Naive thymus-derived CD4-positive, alpha-beta T cell (primary cell): ENCODE results near the gene NDST3. TPM values are rescaled to one million over a fixed set of nuclear protein-coding genes. Genes with fewer than 3 reads are reported as not detected.
"Not testable (repeated sequence)": the region's sequence is repeated elsewhere in the genome, so short reads cannot be mapped to it uniquely, and the experiment has no call there.

Experiments used
- ATAC-seq: fragments of 150-1000 bp; cut with Tn5 transposase; 2 replicates; pipeline ENCODE4 v1.10.0; 2021; ENCODE audit warnings: mild to moderate bottlenecking, moderate library complexity
- CTCF ChIA-PET: fragments of 350-600 bp; sonication (Branson Sonifier 250); formaldehyde crosslinking; loops from one replicate; lab custom pipeline; 2021; ENCODE audit warnings: antibody characterized with exemption; lab: Charles Lee
- POLR2A ChIA-PET: fragments of 350-600 bp; sonication (Branson Sonifier 250); formaldehyde crosslinking; loops from one replicate; lab custom pipeline; 2021; ENCODE audit warnings: antibody characterized with exemption, inconsistent platforms; lab: Charles Lee
- DNase-seq, 9 donors: peaks; one replicate each; pipeline versions ENCODE4 v3.0.0 to v3.0.0-alpha.2; 2020 to 2022; ENCODE audit warnings: mixed read lengths in 1 of 9
- H3K27ac ChIP-seq: one replicate; pipeline ENCODE4 v1.7.0; 2013; ENCODE audit warnings: mild to moderate bottlenecking, low read depth, low read length, moderate library complexity
- H3K27me3 ChIP-seq, 2 donors: one replicate each; pipeline ENCODE4 v1.7.0; 2013; ENCODE audit warnings: low read length in 2 of 2, mild to moderate bottlenecking in 2 of 2, moderate library complexity in 2 of 2; ENCODE audit not compliant: control insufficient read depth in 2 of 2, insufficient read depth in 2 of 2
- H3K36me3 ChIP-seq, 3 experiments: 1 replicate in 2 of 3; 2 replicates in 1 of 3; pipeline ENCODE4 v1.7.0; 2013; ENCODE audit warnings: low read length in 3 of 3, mild to moderate bottlenecking in 3 of 3, moderate library complexity in 1 of 3; ENCODE audit not compliant: insufficient read depth in 3 of 3, control insufficient read depth in 2 of 3
- H3K4me1 ChIP-seq, 2 donors: one replicate each; pipeline ENCODE4 v1.7.0; 2013; ENCODE audit warnings: low read length in 2 of 2, mild to moderate bottlenecking in 2 of 2, moderate library complexity in 1 of 2; ENCODE audit not compliant: control insufficient read depth in 2 of 2, insufficient read depth in 2 of 2
- H3K4me3 ChIP-seq: 2 replicates; pipeline ENCODE4 v1.7.0; 2013; ENCODE audit warnings: mild to moderate bottlenecking, low read length
- H3K9me3 ChIP-seq, 3 experiments: 1 replicate in 2 of 3; 2 replicates in 1 of 3; pipeline ENCODE4 v1.7.0; 2013; ENCODE audit warnings: low read length in 3 of 3; ENCODE audit not compliant: control insufficient read depth in 2 of 3
- H3K27ac Mint-ChIP-seq, 9 donors: one replicate each; pipeline ENCODE4 v1.8.0; 2020 to 2022; ENCODE audit warnings: mixed read lengths in 9 of 9, mild to moderate bottlenecking in 8 of 9, moderate library complexity in 5 of 9, inconsistent platforms in 2 of 9
- H3K27me3 Mint-ChIP-seq, 5 donors: one replicate each; pipeline ENCODE4 v1.8.0; 2021 to 2022; ENCODE audit warnings: mixed read lengths in 5 of 5, mild to moderate bottlenecking in 1 of 5
- H3K36me3 Mint-ChIP-seq, 5 donors: one replicate each; pipeline ENCODE4 v1.8.0; 2020 to 2022; ENCODE audit warnings: mixed read lengths in 5 of 5, mild to moderate bottlenecking in 3 of 5, inconsistent platforms in 1 of 5
- H3K4me1 Mint-ChIP-seq, 7 donors: one replicate each; pipeline ENCODE4 v1.8.0; 2020 to 2022; ENCODE audit warnings: mixed read lengths in 7 of 7, mild to moderate bottlenecking in 3 of 7, inconsistent platforms in 1 of 7
- H3K4me3 Mint-ChIP-seq, 10 donors: one replicate each; pipeline ENCODE4 v1.8.0; 2020 to 2022; ENCODE audit warnings: mild to moderate bottlenecking in 10 of 10, mixed read lengths in 10 of 10, moderate library complexity in 6 of 10, inconsistent platforms in 2 of 10
- H3K9me3 Mint-ChIP-seq, 11 donors: one replicate each; pipeline ENCODE4 v1.8.0; 2020 to 2022; ENCODE audit warnings: mixed read lengths in 11 of 11, mild to moderate bottlenecking in 4 of 11, inconsistent platforms in 1 of 11, moderate library complexity in 1 of 11
- intact Hi-C, 2 donors: fragments of 100-400 bp; cut with micrococcal nuclease; formaldehyde crosslinking; loops; one replicate each; pipeline ENCODE4 v1.15.1; 2023
- polyA plus RNA-seq, 2 donors: library from polyadenylated mRNA; unstranded; fragments of 300-500 nt; fragmentation: Illumina TruSeq; gene quantifications; one replicate each; pipeline ENCODE4 v1.2.3, GENCODE V29; 2021
- total RNA-seq, 6 experiments: library from RNA in 5 of 6; stranded (reverse) in 5 of 6; gene quantifications; 1 replicate in 5 of 6; 2 replicates in 1 of 6; pipeline ENCODE4 v1.2.3 and lab custom pipeline; 2021 to 2026

The NDST3 gene
- total and polyA plus RNA-seq, 7 experiments from 2014 or later, result 0.17 to 0.18 TPM; not detected in 5

DNA sequence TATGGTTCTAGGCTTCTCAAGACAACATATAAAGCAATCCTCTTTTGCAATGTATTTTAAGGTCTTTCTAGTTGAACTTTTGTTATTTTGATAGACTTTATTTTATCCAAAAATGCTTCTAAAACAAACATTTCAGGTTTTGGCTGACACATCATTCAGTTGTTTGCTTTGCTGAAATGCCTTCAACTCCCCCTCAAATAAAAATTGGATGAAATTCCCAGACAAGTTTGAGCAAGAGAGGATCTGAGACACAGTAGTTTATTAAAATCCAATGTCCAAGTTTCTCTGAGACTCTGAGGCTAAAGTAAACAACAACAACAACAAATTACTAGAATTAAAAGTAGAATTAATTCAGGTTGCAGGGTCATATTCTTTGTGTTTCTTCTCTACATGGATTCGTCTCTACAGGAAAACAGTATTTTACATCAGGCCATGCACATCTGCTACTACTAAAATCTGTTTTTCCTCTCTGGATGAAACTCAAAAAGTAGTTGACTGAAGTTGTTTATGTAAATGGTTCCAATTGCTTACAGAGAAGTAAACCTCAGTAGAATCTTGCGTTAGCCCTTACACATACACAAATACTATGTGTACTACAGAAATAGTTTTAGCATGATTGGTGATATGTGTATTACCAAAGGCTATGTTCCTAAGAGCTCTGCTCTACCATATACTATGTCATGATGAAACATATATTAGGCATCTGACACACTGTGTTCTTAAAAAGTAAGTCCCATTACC lies 253.6 kb downstream of the NDST3 start:
- Mint-ChIP-seq H3K27me3 (peaks cover 0 to 11% (median 0%) of the 10 kb centered on the region in 5 donors), H3K4me1 (peaks cover under 1 to 17% (median 9%) of the 10 kb centered on the region in 7 donors), H3K4me3 (no peak overlapping the region), H3K36me3 (peaks cover 0 to 15% (median under 1%) of the 10 kb centered on the region in 5 donors), H3K9me3 (no peaks in the 10 kb centered on the region), H3K27ac (no peak overlapping the region)
- H3K4me1 ChIP-seq, result no peaks in the 10 kb centered on the region
- intact Hi-C loops, result no loop called here
- ATAC-seq (no peak), DNase-seq (no peak)
- H3K27me3 ChIP-seq, result no peaks in the 10 kb centered on the region
- peaks cover 0 to 3% (median 0%) of the 10 kb centered on the region in 3 experiments for H3K36me3 ChIP-seq
- CTCF ChIA-PET, result no interaction called here
- POLR2A ChIA-PET, result no interaction called here
- H3K4me3 ChIP-seq, result no peak overlapping the region
- no peaks in the 10 kb centered on the region for H3K9me3 ChIP-seq
- no peak overlapping the region for H3K27ac ChIP-seq

DNA sequence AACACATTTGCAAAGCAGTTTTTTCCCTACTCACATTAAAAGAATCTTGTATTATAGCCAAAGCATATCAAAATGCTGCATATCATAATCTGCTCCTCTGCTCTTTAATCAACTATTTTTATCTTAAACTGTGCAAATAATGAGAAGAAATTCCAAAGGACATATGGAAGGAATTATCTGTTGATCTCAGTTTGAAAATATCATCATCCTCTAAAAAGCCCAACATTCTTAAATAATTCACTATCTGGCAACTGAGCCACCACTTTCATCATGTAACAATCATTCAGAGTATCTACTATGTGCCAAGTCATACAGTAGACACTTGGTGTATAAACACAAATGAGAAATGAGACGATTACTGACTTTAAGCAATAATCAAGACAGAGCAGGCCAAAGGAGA lies 255.5 kb downstream of the NDST3 start:
- Histone ChIP-seq H3K27me3 (no peaks in the 10 kb centered on the region), H3K4me1 (no peaks in the 10 kb centered on the region), H3K4me3 (no peak overlapping the region), H3K27ac (no peak overlapping the region), H3K36me3 (no peaks in the 10 kb centered on the region), H3K9me3 (no peaks in the 10 kb centered on the region)
- peaks cover 0 to under 1% (median 0%) of the 10 kb centered on the region in 7 donors for H3K4me1 Mint-ChIP-seq
- H3K36me3 Mint-ChIP-seq, result peaks cover 0 to 13% (median 0%) of the 10 kb centered on the region in 5 donors
- ChIA-PET POLR2A (no interaction called here), CTCF (no interaction called here)
- ATAC-seq (no peak), DNase-seq (no peak)
- no peaks in the 10 kb centered on the region for H3K9me3 Mint-ChIP-seq
- intact Hi-C loops, result no loop called here
- H3K27me3 Mint-ChIP-seq, result peaks cover 0 to 13% (median 0%) of the 10 kb centered on the region in 5 donors
- H3K27ac Mint-ChIP-seq, result no peak overlapping the region
- H3K4me3 Mint-ChIP-seq, result no peak overlapping the region

DNA sequence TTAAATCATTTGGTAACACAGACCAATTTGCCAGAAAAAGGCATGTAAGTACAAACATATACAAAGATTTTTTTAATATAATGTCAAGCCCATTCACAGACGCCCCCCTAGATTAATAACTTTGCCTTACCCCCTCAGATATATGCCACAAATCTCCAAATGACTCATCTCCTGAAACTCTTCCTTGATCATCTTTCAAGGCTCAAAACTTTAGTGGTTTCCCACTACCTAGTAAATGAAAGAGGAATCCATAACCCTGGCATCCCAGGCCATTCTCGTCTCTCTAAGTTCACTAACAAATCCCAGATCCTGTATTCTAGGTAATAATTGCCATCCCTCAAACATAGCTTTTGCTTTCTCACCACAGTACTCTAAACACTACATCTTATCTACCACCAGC lies 256.7 kb downstream of the NDST3 start:
- no peak for ATAC-seq
- Mint-ChIP-seq H3K36me3 (peaks cover 0 to 13% (median 0%) of the 10 kb centered on the region in 5 donors), H3K27me3 (peaks cover 0 to 13% (median 0%) of the 10 kb centered on the region in 5 donors), H3K4me3 (no peak overlapping the region), H3K4me1 (no peaks in the 10 kb centered on the region), H3K27ac (no peak overlapping the region), H3K9me3 (no peaks in the 10 kb centered on the region)
- intact Hi-C loops, result no loop called here
- no peaks in the 10 kb centered on the region for H3K4me1 ChIP-seq
- POLR2A ChIA-PET, result no interaction called here
- H3K9me3 ChIP-seq, result no peaks in the 10 kb centered on the region
- H3K4me3 ChIP-seq, result no peak overlapping the region
- no peak for DNase-seq
- no peak overlapping the region for H3K27ac ChIP-seq
- no peaks in the 10 kb centered on the region for H3K27me3 ChIP-seq
- no peaks in the 10 kb centered on the region for H3K36me3 ChIP-seq
- CTCF ChIA-PET, result no interaction called here

DNA sequence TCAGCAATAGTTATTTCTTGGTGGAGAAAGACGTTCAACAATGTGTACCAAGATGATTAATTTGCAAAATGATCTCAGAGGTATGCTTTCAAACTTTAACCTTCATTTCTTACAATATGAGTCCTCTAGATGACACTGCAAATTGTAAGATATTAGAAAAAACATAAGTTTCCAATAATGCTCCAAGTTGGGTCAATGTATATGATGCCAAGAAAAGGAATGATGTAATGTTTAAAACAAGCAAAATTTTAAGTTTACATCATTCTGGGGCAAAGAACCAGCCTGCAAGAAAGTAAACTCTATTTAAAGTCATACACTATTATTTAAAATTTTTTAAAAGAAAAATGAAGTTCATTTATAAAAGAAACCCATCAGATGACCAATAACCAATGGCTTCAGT lies 262.4 kb downstream of the NDST3 start:
- Histone ChIP-seq H3K9me3 (no peaks in the 10 kb centered on the region), H3K36me3 (no peaks in the 10 kb centered on the region), H3K27me3 (no peaks in the 10 kb centered on the region), H3K4me3 (no peak overlapping the region), H3K4me1 (no peaks in the 10 kb centered on the region), H3K27ac (no peak overlapping the region)
- H3K27ac Mint-ChIP-seq, result no peak overlapping the region
- ChIA-PET CTCF (no interaction called here), POLR2A (no interaction called here)
- no peak overlapping the region for H3K4me3 Mint-ChIP-seq
- H3K36me3 Mint-ChIP-seq, result peaks cover 0 to 3% (median 0%) of the 10 kb centered on the region in 5 donors
- no peak for ATAC-seq
- no peak for DNase-seq
- H3K27me3 Mint-ChIP-seq, result peaks cover 0 to 11% (median 0%) of the 10 kb centered on the region in 5 donors
- H3K4me1 Mint-ChIP-seq, result no peaks in the 10 kb centered on the region
- intact Hi-C loops, result no loop called here
- no peaks in the 10 kb centered on the region for H3K9me3 Mint-ChIP-seq

DNA sequence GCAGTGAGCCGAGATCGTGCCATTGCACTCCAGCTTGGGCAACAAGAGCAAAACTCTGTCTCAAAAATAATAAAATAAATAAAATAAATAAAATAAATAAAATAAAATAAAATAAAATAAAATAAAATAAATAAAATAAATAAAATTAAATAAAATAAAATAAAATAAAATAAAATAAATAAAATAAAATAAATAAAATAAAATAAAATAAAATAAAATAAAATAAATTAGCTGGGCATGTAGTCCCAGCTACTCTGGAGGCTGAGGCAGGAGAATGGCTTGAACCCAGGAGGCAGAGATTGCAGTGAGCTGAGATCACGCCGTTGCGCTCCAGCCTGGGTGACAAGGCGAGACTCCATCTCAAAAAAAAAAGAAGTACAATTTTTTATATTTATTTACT lies 265.3 kb downstream of the NDST3 start:
- H3K4me3 ChIP-seq, H3K4me1 Mint-ChIP-seq, POLR2A ChIA-PET, DNase-seq, H3K4me3 Mint-ChIP-seq, intact Hi-C loops, H3K36me3 ChIP-seq, H3K27ac Mint-ChIP-seq, H3K27ac ChIP-seq, H3K27me3 ChIP-seq, H3K9me3 ChIP-seq, H3K4me1 ChIP-seq, ATAC-seq, H3K36me3 Mint-ChIP-seq, H3K9me3 Mint-ChIP-seq: not testable (repeated sequence)
- CTCF ChIA-PET, result interaction anchor here (1.7 kb wide), 1 partner anchor 8 kb away, joined by 4 read pairs; no protein-coding TSS in a partner anchor
- H3K27me3 Mint-ChIP-seq, result peaks cover 0 to 12% (median 4%) of the 10 kb centered on the region in 5 donors

DNA sequence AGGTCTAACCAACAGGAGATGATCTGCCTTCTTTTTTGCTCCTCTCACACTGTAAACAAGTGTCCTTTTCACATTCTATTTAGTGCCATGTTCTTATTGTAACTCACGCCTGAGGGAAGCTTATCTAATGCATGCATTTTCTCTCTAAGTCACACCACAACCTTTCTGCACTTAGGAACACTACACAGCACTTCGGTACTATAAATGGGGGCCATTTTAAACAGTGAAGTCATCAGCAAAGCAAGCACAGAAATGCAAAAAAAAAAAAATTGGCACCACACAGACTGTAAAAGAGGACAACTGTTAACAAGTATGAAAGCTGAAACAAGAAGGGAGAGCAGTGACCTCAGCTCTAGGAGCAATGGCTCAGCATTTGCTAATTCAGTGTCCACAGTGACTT lies 273.4 kb downstream of the NDST3 start:
- no peaks in the 10 kb centered on the region for H3K4me1 ChIP-seq
- H3K27me3 ChIP-seq, result peaks cover 0 to 2% of the 10 kb centered on the region in 2 donors
- CTCF ChIA-PET, result interaction anchor here (0.6 to 1.3 kb wide), 2 partner anchors 8 to 19 kb away, joined by 4 to 7 read pairs; no protein-coding TSS in a partner anchor
- Mint-ChIP-seq H3K27me3 (peaks cover 0 to 43% (median 25%) of the 10 kb centered on the region in 5 donors), H3K36me3 (no peaks in the 10 kb centered on the region), H3K4me3 (no peak overlapping the region), H3K4me1 (no peaks in the 10 kb centered on the region), H3K9me3 (no peaks in the 10 kb centered on the region), H3K27ac (no peak overlapping the region)
- H3K9me3 ChIP-seq, result no peaks in the 10 kb centered on the region
- H3K36me3 ChIP-seq, result no peaks in the 10 kb centered on the region
- H3K4me3 ChIP-seq, result no peak overlapping the region
- ATAC-seq, result no peak
- H3K27ac ChIP-seq, result no peak overlapping the region
- POLR2A ChIA-PET, result no interaction called here
- intact Hi-C loops, result no loop called here
- no peak for DNase-seq
